HG03097 (cell line): ENCODE data around the gene CDH4.
"Not testable (repeated sequence)": the region's sequence is repeated elsewhere in the genome, so short reads cannot be mapped to it uniquely, and the experiment has no call there.

Source experiments
- ATAC-seq: cut with Tn5 transposase; IDR thresholded peaks from one replicate; pipeline ENCODE4 v1.9.1; 2021; ENCODE audit not compliant: unreplicated experiment, low FRiP score

Gene CDH4

GRCh38 chr20:61853073-61854005 is 601.3 kb downstream of the CDH4 start:
- ATAC-seq: no peak

- ATAC-seq: not testable (repeated sequence)
Observed at GRCh38 chr20:61854538-61854937, 602.5 kb downstream of the CDH4 start.

- no peak for ATAC-seq
Observed at GRCh38 chr20:61855286-61855685, 603.2 kb downstream of the CDH4 start.

- ATAC-seq: no peak
Observed at GRCh38 chr20:61856626-61857413, 604.8 kb downstream of the CDH4 start.

- ATAC-seq: no peak
Observed at GRCh38 chr20:61857414-61857775, 605.3 kb downstream of the CDH4 start.

GRCh38 chr20:61857884-61858283 is 605.8 kb downstream of the CDH4 start:
- ATAC-seq: no peak

- no peak for ATAC-seq
Observed at GRCh38 chr20:61859767-61860166, 607.7 kb downstream of the CDH4 start.

GRCh38 chr20:61860260-61860987 is 608.4 kb downstream of the CDH4 start:
- ATAC-seq: no peak

- ATAC-seq: no peak
Observed at GRCh38 chr20:61861054-61861841, 609.2 kb downstream of the CDH4 start.

- no peak for ATAC-seq
Observed at GRCh38 chr20:61861858-61862257, 609.8 kb downstream of the CDH4 start.

GRCh38 chr20:61862881-61863280 is 610.8 kb downstream of the CDH4 start:
- no peak for ATAC-seq

- ATAC-seq: no peak
Observed at GRCh38 chr20:61864481-61864880, 612.4 kb downstream of the CDH4 start.

- ATAC-seq: no peak
Observed at GRCh38 chr20:61865353-61865752, 613.3 kb downstream of the CDH4 start.

GRCh38 chr20:61866165-61866564 is 614.1 kb downstream of the CDH4 start:
- no peak for ATAC-seq

- no peak for ATAC-seq
Observed at GRCh38 chr20:61868006-61868405, 615.9 kb downstream of the CDH4 start.

- no peak for ATAC-seq
Observed at GRCh38 chr20:61868466-61869090, 616.5 kb downstream of the CDH4 start.

- ATAC-seq: no peak
Observed at GRCh38 chr20:61869750-61870507, 617.9 kb downstream of the CDH4 start.

GRCh38 chr20:61871160-61871559 is 619.1 kb downstream of the CDH4 start:
- no peak for ATAC-seq

GRCh38 chr20:61871913-61872312 is 619.9 kb downstream of the CDH4 start:
- no peak for ATAC-seq
